HEK293 (cell line): Measurements from ENCODE around the gene PAQR7.
A peak's percentile ranks its signal among the peaks of the same experiment; 100 is the strongest.

ENCODE experiments used
- CTCF ChIA-PET: fragments of 350-600 bp; formaldehyde crosslinking; extraction: SDS; loops from one replicate; lab custom pipeline; 2021; ENCODE audit warnings: antibody characterized with exemption; lab: Yijun Ruan, JAX
- POLR2A ChIA-PET: fragments of 300-600 bp; formaldehyde crosslinking; extraction: SDS; loops from one replicate; lab custom pipeline; 2020; ENCODE audit warnings: antibody characterized with exemption, inconsistent platforms; lab: Yijun Ruan, JAX
- H3K27ac ChIP-seq: fragments of 200-500 bp; sonication (Bioruptor generic); 2 replicates; pipeline ENCODE4 v1.5.1; 2014; ENCODE audit warnings: low read depth, low read length, control low read depth, inconsistent platforms; ENCODE audit errors: extremely low read depth
- H3K36me3 ChIP-seq, 2 experiments: fragments of 200-500 bp in 1 of 2; sonication (Bioruptor generic) in 1 of 2; 1 replicate in 1 of 2; 2 replicates in 1 of 2; pipeline ENCODE4 v1.5.1; 2014 to 2017; ENCODE audit warnings: inconsistent platforms in 2 of 2, low read length in 2 of 2; ENCODE audit not compliant: control insufficient read depth in 2 of 2, insufficient read depth in 1 of 2
- H3K4me1 ChIP-seq: fragments of 200-500 bp; sonication (Bioruptor generic); 2 replicates; pipeline ENCODE4 v1.5.1; 2014; ENCODE audit warnings: mild to moderate bottlenecking, low read length, inconsistent platforms; ENCODE audit not compliant: control insufficient read depth, insufficient read depth
- H3K4me3 ChIP-seq: 2 replicates; pipeline ENCODE4 v1.5.1; 2011; ENCODE audit warnings: low read depth, mild to moderate bottlenecking, control low read depth, low read length, moderate library complexity
- H3K9me3 ChIP-seq: fragments of 200-500 bp; sonication (Bioruptor generic); 2 replicates; pipeline ENCODE4 v1.5.1; 2014; ENCODE audit warnings: low read depth, low read length, inconsistent platforms; ENCODE audit not compliant: control insufficient read depth, insufficient read depth
- SP7 ChIP-seq: fragments of 450-650 bp; formaldehyde crosslinking; IDR thresholded peaks from 2 replicates; pipeline ENCODE4 v1.5.1; 2016; ENCODE audit warnings: missing biosample characterization, missing genetic modification characterization
- YY2 ChIP-seq: fragments of 450-650 bp; formaldehyde crosslinking; IDR thresholded peaks from 2 replicates; pipeline ENCODE4 v1.5.1; 2016; ENCODE audit warnings: missing biosample characterization, missing genetic modification characterization
- ZFP3 ChIP-seq: fragments of 450-650 bp; formaldehyde crosslinking; IDR thresholded peaks from 2 replicates; pipeline ENCODE4 v1.5.1; 2016; ENCODE audit warnings: low read depth, missing biosample characterization, missing genetic modification characterization
- ZNF121 ChIP-seq: fragments of 450-650 bp; formaldehyde crosslinking; IDR thresholded peaks from 2 replicates; pipeline ENCODE4 v1.5.1; 2016; ENCODE audit warnings: missing biosample characterization, missing genetic modification characterization
- ZNF223 ChIP-seq: fragments of 450-650 bp; formaldehyde crosslinking; IDR thresholded peaks from 2 replicates; pipeline ENCODE4 v1.5.1; 2016; ENCODE audit warnings: missing biosample characterization, missing genetic modification characterization
- ZNF426 ChIP-seq: fragments of 450-650 bp; formaldehyde crosslinking; IDR thresholded peaks from 2 replicates; pipeline ENCODE4 v1.5.1; 2017; ENCODE audit warnings: missing biosample characterization, missing genetic modification characterization, mild to moderate bottlenecking, inconsistent platforms, moderate library complexity
- ZNF501 ChIP-seq: fragments of 450-650 bp; formaldehyde crosslinking; IDR thresholded peaks from 2 replicates; pipeline ENCODE4 v1.5.1; 2016; ENCODE audit warnings: missing biosample characterization, missing genetic modification characterization
- ZNF514 ChIP-seq: fragments of 450-650 bp; formaldehyde crosslinking; IDR thresholded peaks from 2 replicates; pipeline ENCODE4 v1.5.1; 2016; ENCODE audit warnings: missing biosample characterization, missing genetic modification characterization
- ZNF677 ChIP-seq: fragments of 450-650 bp; IDR thresholded peaks from 2 replicates; pipeline ENCODE4 v1.5.0; 2018; ENCODE audit warnings: missing biosample characterization, mild to moderate bottlenecking, missing genetic modification characterization, moderate library complexity
- ZNF830 ChIP-seq: fragments of 450-650 bp; IDR thresholded peaks from 2 replicates; pipeline ENCODE4 v1.5.0; 2018; ENCODE audit warnings: missing biosample characterization, missing genetic modification characterization, low read depth, mild to moderate bottlenecking, moderate library complexity
- TF ChIP-seq, protein P1 (sequence below): fragments of 450-650 bp; formaldehyde crosslinking; IDR thresholded peaks from 2 replicates; pipeline ENCODE4 v1.5.1; 2016; ENCODE audit warnings: missing biosample characterization, missing genetic modification characterization
- TF ChIP-seq, protein P2 (sequence below): fragments of 450-650 bp; formaldehyde crosslinking; IDR thresholded peaks from 2 replicates; pipeline ENCODE4 v1.5.0; 2017; ENCODE audit warnings: missing biosample characterization, missing genetic modification characterization, borderline replicate concordance
- TF ChIP-seq, protein P3 (sequence below): fragments of 450-650 bp; formaldehyde crosslinking; IDR thresholded peaks from 2 replicates; pipeline ENCODE4 v1.5.1; 2016; ENCODE audit warnings: missing biosample characterization, missing genetic modification characterization
- TF ChIP-seq, protein P4 (sequence below): fragments of 450-650 bp; formaldehyde crosslinking; conservative IDR thresholded peaks from 2 replicates; pipeline ENCODE4 v1.5.1; 2016; ENCODE audit warnings: low read depth, missing biosample characterization, missing genetic modification characterization

Gene PAQR7

DNA sequence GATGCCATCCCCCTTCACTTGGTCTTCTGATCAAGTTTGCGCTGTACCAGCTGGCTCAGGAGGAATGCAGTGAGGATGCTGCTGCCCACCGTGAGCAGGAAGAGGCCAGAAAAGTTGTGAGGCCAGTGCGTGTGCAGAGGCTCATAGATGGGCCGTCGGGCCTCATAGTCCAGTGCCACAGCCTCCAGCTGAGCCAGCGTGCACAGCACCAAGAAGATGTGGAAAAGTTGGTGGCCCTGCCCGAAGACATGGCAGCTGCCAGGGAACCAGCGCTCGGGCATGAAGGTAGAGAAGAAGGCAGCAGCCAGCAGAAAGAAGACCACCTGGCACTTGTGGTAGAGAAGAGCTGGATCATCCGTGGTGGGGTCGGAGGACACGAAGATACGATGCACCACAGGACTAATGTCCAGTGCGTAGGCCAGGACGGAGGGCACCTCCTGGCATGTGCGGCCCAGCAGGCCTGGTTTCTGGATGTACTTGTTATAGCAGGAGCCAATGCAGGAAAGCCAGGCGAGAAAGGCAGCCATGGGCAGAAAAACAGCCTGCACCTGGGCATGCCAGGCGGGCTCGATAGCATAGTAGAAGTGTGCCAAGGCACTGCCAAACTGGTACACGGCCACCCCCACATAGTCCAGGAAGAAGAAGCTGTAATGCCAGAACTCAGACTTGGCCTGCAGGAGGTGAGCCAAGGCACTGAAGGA, 12.6 kb downstream of the PAQR7 start (continued):
- TF ChIP-seq, protein P1, sequence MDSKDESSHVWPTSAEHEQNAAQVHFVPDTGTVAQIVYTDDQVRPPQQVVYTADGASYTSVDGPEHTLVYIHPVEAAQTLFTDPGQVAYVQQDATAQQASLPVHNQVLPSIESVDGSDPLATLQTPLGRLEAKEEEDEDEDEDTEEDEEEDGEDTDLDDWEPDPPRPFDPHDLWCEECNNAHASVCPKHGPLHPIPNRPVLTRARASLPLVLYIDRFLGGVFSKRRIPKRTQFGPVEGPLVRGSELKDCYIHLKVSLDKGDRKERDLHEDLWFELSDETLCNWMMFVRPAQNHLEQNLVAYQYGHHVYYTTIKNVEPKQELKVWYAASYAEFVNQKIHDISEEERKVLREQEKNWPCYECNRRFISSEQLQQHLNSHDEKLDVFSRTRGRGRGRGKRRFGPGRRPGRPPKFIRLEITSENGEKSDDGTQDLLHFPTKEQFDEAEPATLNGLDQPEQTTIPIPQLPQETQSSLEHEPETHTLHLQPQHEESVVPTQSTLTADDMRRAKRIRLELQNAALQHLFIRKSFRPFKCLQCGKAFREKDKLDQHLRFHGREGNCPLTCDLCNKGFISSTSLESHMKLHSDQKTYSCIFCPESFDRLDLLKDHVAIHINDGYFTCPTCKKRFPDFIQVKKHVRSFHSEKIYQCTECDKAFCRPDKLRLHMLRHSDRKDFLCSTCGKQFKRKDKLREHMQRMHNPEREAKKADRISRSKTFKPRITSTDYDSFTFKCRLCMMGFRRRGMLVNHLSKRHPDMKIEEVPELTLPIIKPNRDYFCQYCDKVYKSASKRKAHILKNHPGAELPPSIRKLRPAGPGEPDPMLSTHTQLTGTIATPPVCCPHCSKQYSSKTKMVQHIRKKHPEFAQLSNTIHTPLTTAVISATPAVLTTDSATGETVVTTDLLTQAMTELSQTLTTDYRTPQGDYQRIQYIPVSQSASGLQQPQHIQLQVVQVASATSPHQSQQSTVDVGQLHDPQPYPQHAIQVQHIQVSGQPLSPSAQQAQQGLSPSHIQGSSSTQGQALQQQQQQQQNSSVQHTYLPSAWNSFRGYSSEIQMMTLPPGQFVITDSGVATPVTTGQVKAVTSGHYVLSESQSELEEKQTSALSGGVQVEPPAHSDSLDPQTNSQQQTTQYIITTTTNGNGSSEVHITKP: no peak
- TF ChIP-seq ZNF830 (tag by site-specific recombination): no peak
- no peak for TF ChIP-seq ZNF121 (tag by site-specific recombination)
- TF ChIP-seq YY2 (tag by site-specific recombination): no peak
- TF ChIP-seq ZNF223 (tag by site-specific recombination): no peak
- no peak for TF ChIP-seq ZNF501
- TF ChIP-seq SP7 (tag by site-specific recombination): no peak

DNA sequence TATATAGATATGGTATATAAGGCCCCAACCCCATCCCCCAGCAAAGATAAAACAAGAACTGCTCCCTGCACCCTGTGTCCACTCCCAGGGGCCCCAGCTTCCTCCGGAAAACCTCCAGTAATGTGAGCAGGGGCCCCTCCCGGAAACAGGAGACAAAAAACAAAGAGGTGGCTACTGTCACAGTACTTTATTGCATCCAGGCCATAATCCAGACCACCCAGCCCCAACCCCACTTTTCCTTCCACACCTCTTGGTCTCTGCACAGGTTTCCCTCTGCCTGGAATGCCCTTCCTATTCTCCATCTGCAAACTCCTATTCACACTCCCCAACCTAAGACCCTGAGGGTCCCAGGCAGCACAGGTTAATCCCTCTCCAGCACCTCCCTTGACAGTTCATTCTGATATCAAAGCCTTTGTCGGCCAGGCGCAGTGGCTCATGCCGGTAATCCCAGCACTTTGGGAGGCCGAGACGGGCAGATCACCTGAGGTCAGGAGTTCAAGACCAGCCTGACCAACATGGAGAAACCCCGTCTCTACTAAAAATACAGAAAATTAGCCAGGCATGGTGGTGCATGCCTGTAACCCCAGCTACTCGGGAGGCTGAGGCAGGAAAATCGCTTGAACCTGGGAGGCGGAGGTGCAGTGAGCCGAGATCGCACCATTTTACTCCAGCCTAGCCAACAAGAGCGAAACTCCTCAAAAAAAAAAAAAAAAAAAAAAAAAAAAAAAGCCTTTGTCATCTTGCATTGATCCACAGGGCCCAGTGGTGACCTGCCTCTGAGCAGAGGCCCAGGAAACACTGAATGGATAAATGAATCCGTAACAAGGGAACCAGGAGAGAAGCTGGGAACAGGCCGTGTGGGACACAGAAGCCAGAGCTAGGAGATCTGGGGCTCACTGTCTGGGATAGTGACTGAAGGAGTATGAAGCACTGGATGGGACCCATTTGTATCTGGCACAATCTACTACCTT, 13.9 kb downstream of the PAQR7 start:
- ChIA-PET POLR2A (interaction anchor here (0.6 to 1.2 kb wide), 2 partner anchors 10 to 13 kb away, joined by 4 to 5 read pairs; partner anchors contain the start of gene PAQR7), CTCF (interaction anchor here (0.6 to 0.7 kb wide), 2 partner anchors 31 to 136 kb away, joined by 3 read pairs; partner anchors contain the start of gene PAFAH2)
- Histone ChIP-seq H3K4me1 (no peaks in the 10 kb centered on the region), H3K27ac (no peak overlapping the region), H3K9me3 (no peaks in the 10 kb centered on the region), H3K36me3 (peaks cover 0 to 26% of the 10 kb centered on the region in 2 experiments; a peak in 2 of 3 replicates), H3K4me3 (no peak overlapping the region)
- TF ChIP-seq, protein P2, sequence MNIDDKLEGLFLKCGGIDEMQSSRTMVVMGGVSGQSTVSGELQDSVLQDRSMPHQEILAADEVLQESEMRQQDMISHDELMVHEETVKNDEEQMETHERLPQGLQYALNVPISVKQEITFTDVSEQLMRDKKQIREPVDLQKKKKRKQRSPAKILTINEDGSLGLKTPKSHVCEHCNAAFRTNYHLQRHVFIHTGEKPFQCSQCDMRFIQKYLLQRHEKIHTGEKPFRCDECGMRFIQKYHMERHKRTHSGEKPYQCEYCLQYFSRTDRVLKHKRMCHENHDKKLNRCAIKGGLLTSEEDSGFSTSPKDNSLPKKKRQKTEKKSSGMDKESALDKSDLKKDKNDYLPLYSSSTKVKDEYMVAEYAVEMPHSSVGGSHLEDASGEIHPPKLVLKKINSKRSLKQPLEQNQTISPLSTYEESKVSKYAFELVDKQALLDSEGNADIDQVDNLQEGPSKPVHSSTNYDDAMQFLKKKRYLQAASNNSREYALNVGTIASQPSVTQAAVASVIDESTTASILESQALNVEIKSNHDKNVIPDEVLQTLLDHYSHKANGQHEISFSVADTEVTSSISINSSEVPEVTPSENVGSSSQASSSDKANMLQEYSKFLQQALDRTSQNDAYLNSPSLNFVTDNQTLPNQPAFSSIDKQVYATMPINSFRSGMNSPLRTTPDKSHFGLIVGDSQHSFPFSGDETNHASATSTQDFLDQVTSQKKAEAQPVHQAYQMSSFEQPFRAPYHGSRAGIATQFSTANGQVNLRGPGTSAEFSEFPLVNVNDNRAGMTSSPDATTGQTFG: no peak
- TF ChIP-seq ZNF677 (tag by site-specific recombination) (no peak), ZFP3 (peak; percentile 85), ZNF514 (tag by site-specific recombination) (no peak), ZNF426 (tag by site-specific recombination) (no peak)
- TF ChIP-seq, protein P3, sequence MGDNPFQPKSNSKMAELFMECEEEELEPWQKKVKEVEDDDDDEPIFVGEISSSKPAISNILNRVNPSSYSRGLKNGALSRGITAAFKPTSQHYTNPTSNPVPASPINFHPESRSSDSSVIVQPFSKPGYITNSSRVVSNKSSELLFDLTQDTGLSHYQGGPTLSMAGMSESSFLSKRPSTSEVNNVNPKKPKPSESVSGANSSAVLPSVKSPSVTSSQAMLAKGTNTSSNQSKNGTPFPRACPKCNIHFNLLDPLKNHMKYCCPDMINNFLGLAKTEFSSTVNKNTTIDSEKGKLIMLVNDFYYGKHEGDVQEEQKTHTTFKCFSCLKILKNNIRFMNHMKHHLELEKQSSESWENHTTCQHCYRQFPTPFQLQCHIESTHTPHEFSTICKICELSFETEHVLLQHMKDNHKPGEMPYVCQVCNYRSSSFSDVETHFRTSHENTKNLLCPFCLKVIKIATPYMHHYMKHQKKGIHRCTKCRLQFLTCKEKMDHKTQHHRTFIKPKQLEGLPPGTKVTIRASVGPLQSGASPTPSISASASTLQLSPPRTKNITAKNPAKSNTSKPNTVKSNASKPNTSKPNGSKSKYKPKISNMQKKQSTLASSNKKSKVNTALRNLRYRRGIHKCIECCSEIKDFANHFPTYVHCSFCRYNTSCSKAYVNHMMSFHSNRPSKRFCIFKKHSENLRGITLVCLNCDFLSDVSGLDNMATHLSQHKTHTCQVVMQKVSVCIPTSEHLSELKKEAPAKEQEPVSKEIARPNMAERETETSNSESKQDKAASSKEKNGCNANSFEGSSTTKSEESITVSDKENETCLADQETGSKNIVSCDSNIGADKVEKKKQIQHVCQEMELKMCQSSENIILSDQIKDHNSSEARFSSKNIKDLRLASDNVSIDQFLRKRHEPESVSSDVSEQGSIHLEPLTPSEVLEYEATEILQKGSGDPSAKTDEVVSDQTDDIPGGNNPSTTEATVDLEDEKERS (tag by site-specific recombination): no peak
- TF ChIP-seq, protein P4, sequence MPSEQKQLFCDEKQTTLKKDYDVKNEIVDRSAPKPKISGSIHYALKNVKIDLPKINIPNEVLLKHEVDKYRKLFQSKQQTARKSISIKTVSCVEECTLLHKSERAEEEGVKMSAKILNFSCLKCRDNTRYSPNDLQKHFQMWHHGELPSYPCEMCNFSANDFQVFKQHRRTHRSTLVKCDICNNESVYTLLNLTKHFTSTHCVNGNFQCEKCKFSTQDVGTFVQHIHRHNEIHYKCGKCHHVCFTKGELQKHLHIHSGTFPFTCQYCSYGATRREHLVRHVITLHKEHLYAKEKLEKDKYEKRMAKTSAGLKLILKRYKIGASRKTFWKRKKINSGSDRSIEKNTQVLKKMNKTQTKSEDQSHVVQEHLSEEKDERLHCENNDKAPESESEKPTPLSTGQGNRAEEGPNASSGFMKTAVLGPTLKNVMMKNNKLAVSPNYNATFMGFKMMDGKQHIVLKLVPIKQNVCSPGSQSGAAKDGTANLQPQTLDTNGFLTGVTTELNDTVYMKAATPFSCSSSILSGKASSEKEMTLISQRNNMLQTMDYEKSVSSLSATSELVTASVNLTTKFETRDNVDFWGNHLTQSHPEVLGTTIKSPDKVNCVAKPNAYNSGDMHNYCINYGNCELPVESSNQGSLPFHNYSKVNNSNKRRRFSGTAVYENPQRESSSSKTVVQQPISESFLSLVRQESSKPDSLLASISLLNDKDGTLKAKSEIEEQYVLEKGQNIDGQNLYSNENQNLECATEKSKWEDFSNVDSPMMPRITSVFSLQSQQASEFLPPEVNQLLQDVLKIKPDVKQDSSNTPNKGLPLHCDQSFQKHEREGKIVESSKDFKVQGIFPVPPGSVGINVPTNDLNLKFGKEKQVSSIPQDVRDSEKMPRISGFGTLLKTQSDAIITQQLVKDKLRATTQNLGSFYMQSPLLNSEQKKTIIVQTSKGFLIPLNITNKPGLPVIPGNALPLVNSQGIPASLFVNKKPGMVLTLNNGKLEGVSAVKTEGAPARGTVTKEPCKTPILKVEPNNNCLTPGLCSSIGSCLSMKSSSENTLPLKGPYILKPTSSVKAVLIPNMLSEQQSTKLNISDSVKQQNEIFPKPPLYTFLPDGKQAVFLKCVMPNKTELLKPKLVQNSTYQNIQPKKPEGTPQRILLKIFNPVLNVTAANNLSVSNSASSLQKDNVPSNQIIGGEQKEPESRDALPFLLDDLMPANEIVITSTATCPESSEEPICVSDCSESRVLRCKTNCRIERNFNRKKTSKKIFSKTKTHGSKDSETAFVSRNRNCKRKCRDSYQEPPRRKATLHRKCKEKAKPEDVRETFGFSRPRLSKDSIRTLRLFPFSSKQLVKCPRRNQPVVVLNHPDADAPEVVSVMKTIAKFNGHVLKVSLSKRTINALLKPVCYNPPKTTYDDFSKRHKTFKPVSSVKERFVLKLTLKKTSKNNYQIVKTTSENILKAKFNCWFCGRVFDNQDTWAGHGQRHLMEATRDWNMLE (tag by site-specific recombination): no peak
